K562 (cell line): ENCODE results near the gene ACHE.

Experiments
- BACH1 ChIP-seq: fragments of 200-800 bp; sonication (Bioruptor generic); IDR thresholded peaks from 2 replicates; pipeline ENCODE4 v1.6.1; 2016; ENCODE audit warnings: missing genetic modification characterization, missing compliant biosample characterization
- CREB1 ChIP-seq, 2 experiments: sonication (generic) in 1 of 2; formaldehyde crosslinking in 1 of 2; IDR thresholded peaks; 2 replicates each; pipeline versions ENCODE4 v1.6.1 to v1.8.0; 2012 to 2022; ENCODE audit warnings: inconsistent platforms in 1 of 2, mild to moderate bottlenecking in 1 of 2, missing genetic modification reagents in 1 of 2, moderate library complexity in 1 of 2
- ZNF121 ChIP-seq: sonication (generic); formaldehyde crosslinking; conservative IDR thresholded peaks from 2 replicates; pipeline ENCODE4 v1.8.0; 2022; ENCODE audit warnings: missing genetic modification reagents
- ZNF507 ChIP-seq: conservative IDR thresholded peaks from 2 replicates; pipeline ENCODE4 v1.6.1; 2017; ENCODE audit warnings: missing genetic modification characterization, missing compliant biosample characterization
- TF ChIP-seq, protein P1 (sequence below): sonication (generic); formaldehyde crosslinking; IDR thresholded peaks from 2 replicates; pipeline ENCODE4 v1.8.1; 2022; ENCODE audit warnings: missing genetic modification reagents
- TF ChIP-seq, protein P2 (sequence below), 3 experiments: IDR thresholded peaks in 2 of 3; conservative IDR thresholded peaks in 1 of 3; 2 replicates each; pipeline ENCODE4 v1.5.1; 2011 to 2012; ENCODE audit warnings: low read length in 3 of 3, mild to moderate bottlenecking in 3 of 3, control low read depth in 2 of 3, improper control_type of control experiment in 1 of 3, inconsistent platforms in 1 of 3, low read depth in 1 of 3, mixed read lengths in 1 of 3, moderate library complexity in 1 of 3; ENCODE audit not compliant: insufficient read depth in 2 of 3

DNA sequence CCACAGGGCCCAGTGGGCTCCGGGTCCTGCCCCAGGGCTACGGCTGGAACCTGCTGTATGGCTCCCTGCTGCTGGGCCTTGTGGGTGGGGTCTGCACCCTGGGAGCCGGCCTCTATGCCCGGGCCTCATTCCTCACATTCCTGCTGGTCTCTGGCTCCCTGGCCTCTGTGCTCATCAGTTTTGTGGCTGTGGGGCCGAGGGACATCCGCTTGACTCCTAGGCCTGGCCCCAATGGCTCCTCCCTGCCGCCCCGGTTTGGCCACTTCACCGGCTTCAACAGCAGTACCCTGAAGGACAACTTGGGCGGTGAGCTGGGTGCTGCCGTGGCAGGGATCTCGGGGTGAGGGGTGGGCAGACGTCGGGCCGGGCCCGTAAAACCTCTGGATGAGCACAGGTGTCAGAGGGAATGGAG, 38.8 kb downstream of the ACHE start:
- TF ChIP-seq BACH1 (tag) (no peak), ZNF121 (no peak), CREB1 (IDR thresholded peaks at IDR 0.05) (no peak), CREB1 (CRISPR knock-in tag; IDR thresholded peaks at IDR 0.05) (no peak), ZNF507 (no peak)
- TF ChIP-seq, protein P1, sequence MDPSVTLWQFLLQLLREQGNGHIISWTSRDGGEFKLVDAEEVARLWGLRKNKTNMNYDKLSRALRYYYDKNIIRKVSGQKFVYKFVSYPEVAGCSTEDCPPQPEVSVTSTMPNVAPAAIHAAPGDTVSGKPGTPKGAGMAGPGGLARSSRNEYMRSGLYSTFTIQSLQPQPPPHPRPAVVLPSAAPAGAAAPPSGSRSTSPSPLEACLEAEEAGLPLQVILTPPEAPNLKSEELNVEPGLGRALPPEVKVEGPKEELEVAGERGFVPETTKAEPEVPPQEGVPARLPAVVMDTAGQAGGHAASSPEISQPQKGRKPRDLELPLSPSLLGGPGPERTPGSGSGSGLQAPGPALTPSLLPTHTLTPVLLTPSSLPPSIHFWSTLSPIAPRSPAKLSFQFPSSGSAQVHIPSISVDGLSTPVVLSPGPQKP (CRISPR knock-in tag), result no peak
- TF ChIP-seq, protein P2, sequence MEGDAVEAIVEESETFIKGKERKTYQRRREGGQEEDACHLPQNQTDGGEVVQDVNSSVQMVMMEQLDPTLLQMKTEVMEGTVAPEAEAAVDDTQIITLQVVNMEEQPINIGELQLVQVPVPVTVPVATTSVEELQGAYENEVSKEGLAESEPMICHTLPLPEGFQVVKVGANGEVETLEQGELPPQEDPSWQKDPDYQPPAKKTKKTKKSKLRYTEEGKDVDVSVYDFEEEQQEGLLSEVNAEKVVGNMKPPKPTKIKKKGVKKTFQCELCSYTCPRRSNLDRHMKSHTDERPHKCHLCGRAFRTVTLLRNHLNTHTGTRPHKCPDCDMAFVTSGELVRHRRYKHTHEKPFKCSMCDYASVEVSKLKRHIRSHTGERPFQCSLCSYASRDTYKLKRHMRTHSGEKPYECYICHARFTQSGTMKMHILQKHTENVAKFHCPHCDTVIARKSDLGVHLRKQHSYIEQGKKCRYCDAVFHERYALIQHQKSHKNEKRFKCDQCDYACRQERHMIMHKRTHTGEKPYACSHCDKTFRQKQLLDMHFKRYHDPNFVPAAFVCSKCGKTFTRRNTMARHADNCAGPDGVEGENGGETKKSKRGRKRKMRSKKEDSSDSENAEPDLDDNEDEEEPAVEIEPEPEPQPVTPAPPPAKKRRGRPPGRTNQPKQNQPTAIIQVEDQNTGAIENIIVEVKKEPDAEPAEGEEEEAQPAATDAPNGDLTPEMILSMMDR (IDR thresholded peaks at IDR 0.05 in 2 of 3, conservative IDR thresholded peaks at IDR 0.05 in 1 of 3; ENCODE audit: insufficient read depth in 2 of 3, low read depth in 1 of 3, low read length in 3 of 3), result no peak
